Measurements from ENCODE around the gene NTRK2. TPM values are rescaled to one million over a fixed set of nuclear protein-coding genes. Genes with fewer than 3 reads are reported as not detected.

The NTRK2 gene
- total RNA-seq, 2 experiments from 2014 or later, result 0.06 TPM; not detected in 1

GRCh38 chr9:84834426-84834825, 164.9 kb downstream of the NTRK2 start:
- Histone ChIP-seq H2AFZ (ENCODE audit: low read length) (no peak overlapping the region), H3K79me2 (ENCODE audit: insufficient read depth, low read depth, low read length) (no peaks in the 10 kb centered on the region), H3K9me3 (ENCODE audit: low read length) (no peaks in the 10 kb centered on the region), H3K9me2 (ENCODE audit: insufficient read depth, low read length) (no peaks in the 10 kb centered on the region), H3K36me3 (ENCODE audit: insufficient read depth, low read length) (no peaks in the 10 kb centered on the region), H4K20me1 (ENCODE audit: insufficient read depth, low read length) (no peaks in the 10 kb centered on the region), H3K4me2 (ENCODE audit: low read length) (no peak overlapping the region), H3K4me1 (ENCODE audit: insufficient read depth, low read length, poor library complexity, severe bottlenecking) (no peaks in the 10 kb centered on the region), H3K4me3 (ENCODE audit: low read depth, low read length, poor library complexity, severe bottlenecking) (no peak overlapping the region), H3K27ac (ENCODE audit: low read depth, low read length, poor library complexity, severe bottlenecking) (no peak overlapping the region)
- DNase-seq (ENCODE audit: low spot score), result no peak
- no TSS peak for BruUV-seq (replicated peaks)
- ChIA-PET POLR2A (interaction anchor here (0.6 kb wide), 1 partner anchor 1545 kb away, joined by 3 read pairs; no protein-coding TSS in a partner anchor), CTCF (ENCODE audit: unreplicated experiment) (no interaction called here)
- intact Hi-C loops (cut with micrococcal nuclease; ENCODE audit: unreplicated experiment), result no loop called here
- no peak for TF ChIP-seq CTCF (conservative IDR thresholded peaks at IDR 0.05; ENCODE audit: low read length)

- no peak overlapping the region for H2AFZ ChIP-seq (ENCODE audit: low read length)
- H3K4me2 ChIP-seq (ENCODE audit: low read length), result no peak overlapping the region
- intact Hi-C loops (cut with micrococcal nuclease; ENCODE audit: unreplicated experiment), result no loop called here
- POLR2A ChIA-PET, result no interaction called here
- no peaks in the 10 kb centered on the region for H3K36me3 ChIP-seq (ENCODE audit: insufficient read depth, low read length)
- H3K4me3 ChIP-seq (ENCODE audit: low read depth, low read length, poor library complexity, severe bottlenecking), result no peak overlapping the region
- no peaks in the 10 kb centered on the region for H3K79me2 ChIP-seq (ENCODE audit: insufficient read depth, low read depth, low read length)
- no peaks in the 10 kb centered on the region for H3K9me2 ChIP-seq (ENCODE audit: insufficient read depth, low read length)
- H3K27ac ChIP-seq (ENCODE audit: low read depth, low read length, poor library complexity, severe bottlenecking), result no peak overlapping the region
- no peaks in the 10 kb centered on the region for H4K20me1 ChIP-seq (ENCODE audit: insufficient read depth, low read length)
- CTCF ChIA-PET (ENCODE audit: unreplicated experiment), result no interaction called here
- TF ChIP-seq CTCF (conservative IDR thresholded peaks at IDR 0.05; ENCODE audit: low read length) (no peak), EZH2phosphoT487 (IDR thresholded peaks at IDR 0.05; ENCODE audit: borderline replicate concordance, low read depth, low read length) (no peak)
- H3K9me3 ChIP-seq (ENCODE audit: low read length), result no peaks in the 10 kb centered on the region
- no peak for DNase-seq (ENCODE audit: low spot score)
- no peaks in the 10 kb centered on the region for H3K4me1 ChIP-seq (ENCODE audit: insufficient read depth, low read length, poor library complexity, severe bottlenecking)
- BruUV-seq (replicated peaks), result no TSS peak
Observed at GRCh38 chr9:84835745-84836144, 166.2 kb downstream of the NTRK2 start.

GRCh38 chr9:84838879-84839278, 169.3 kb downstream of the NTRK2 start:
- TF ChIP-seq CTCF (conservative IDR thresholded peaks at IDR 0.05; ENCODE audit: low read length) (no peak), EZH2phosphoT487 (IDR thresholded peaks at IDR 0.05; ENCODE audit: borderline replicate concordance, low read depth, low read length) (no peak)
- ChIA-PET POLR2A (no interaction called here), CTCF (ENCODE audit: unreplicated experiment) (no interaction called here)

More at GRCh38 chr9:84838879-84839278, 169.3 kb downstream of the NTRK2 start:
- Histone ChIP-seq H3K4me1 (ENCODE audit: insufficient read depth, low read length, poor library complexity, severe bottlenecking) (no peaks in the 10 kb centered on the region), H3K79me2 (ENCODE audit: insufficient read depth, low read depth, low read length) (no peaks in the 10 kb centered on the region), H3K9me2 (ENCODE audit: insufficient read depth, low read length) (no peaks in the 10 kb centered on the region), H4K20me1 (ENCODE audit: insufficient read depth, low read length) (no peaks in the 10 kb centered on the region), H3K4me3 (ENCODE audit: low read depth, low read length, poor library complexity, severe bottlenecking) (no peak overlapping the region), H3K9me3 (ENCODE audit: low read length) (no peaks in the 10 kb centered on the region), H3K4me2 (ENCODE audit: low read length) (no peak overlapping the region), H3K36me3 (ENCODE audit: insufficient read depth, low read length) (no peaks in the 10 kb centered on the region), H3K27ac (ENCODE audit: low read depth, low read length, poor library complexity, severe bottlenecking) (no peak overlapping the region), H2AFZ (ENCODE audit: low read length) (no peak overlapping the region)
- intact Hi-C loops (cut with micrococcal nuclease; ENCODE audit: unreplicated experiment), result no loop called here
- no peak for DNase-seq (ENCODE audit: low spot score)
- no TSS peak for BruUV-seq (replicated peaks)

All from OCI-LY7 (cell line).